ENCODE measurements around the gene MIOS. TPM values are rescaled to one million over a fixed set of nuclear protein-coding genes. Genes with fewer than 3 reads are reported as not detected.

Gene MIOS
- total RNA-seq, 1 experiment from 2014 or later: 25.8 TPM

GRCh38 chr7:7565746-7566650, 686 bp upstream of the MIOS start:
- H3K9ac ChIP-seq (ENCODE audit: low read length): peak overlapping the region; percentile 90
- CTCF ChIA-PET: no interaction called here
- no peaks in the 10 kb centered on the region for H4K20me1 ChIP-seq (ENCODE audit: insufficient read depth)
- TSS peak; percentile 60 for BruUV-seq (replicated peaks)
- RAD21 ChIA-PET (ENCODE audit: low non-redundant PET in 1 of 2, low total read pairs in 2 of 2, uncharacterized antibody in 2 of 2, unreplicated experiment in 2 of 2): no interaction called here
- no peaks in the 10 kb centered on the region for H3K9me3 ChIP-seq (ENCODE audit: control insufficient read depth in 1 of 2, insufficient read depth in 1 of 2, low read depth in 1 of 2, low read length in 2 of 2)
- DNase-seq (ENCODE audit: low read depth, low spot score): peak; percentile 33
- intact Hi-C loops (cut with micrococcal nuclease): no loop called here
- no peaks in the 10 kb centered on the region for H3K9me2 ChIP-seq (ENCODE audit: insufficient read depth)
- H3K4me3 ChIP-seq (replicated peaks in 1 of 2; ENCODE audit: low read depth in 1 of 2, low read length in 2 of 2): peak overlapping the region; percentile 77 to 92
- TF ChIP-seq RAD21 (IDR thresholded peaks at IDR 0.05; ENCODE audit: low read depth): no peak
- POLR2A ChIA-PET: no interaction called here
- H3K4me2 ChIP-seq (ENCODE audit: low read length): peak overlapping the region; percentile 94
- no peaks in the 10 kb centered on the region for H3K27me3 ChIP-seq (ENCODE audit: insufficient read depth, low read length)
- 0 out of 4 replicates have a peak, but pooled peaks cover 0 to 5% of the 10 kb centered on the region in 2 experiments for H3K36me3 ChIP-seq (ENCODE audit: control insufficient read depth in 1 of 2, insufficient read depth in 2 of 2, low read length in 2 of 2)
- peak; percentile 18 for ATAC-seq
- H3K79me2 ChIP-seq (ENCODE audit: insufficient read depth, low read length): peaks cover 39% of the 10 kb centered on the region
- H2AFZ ChIP-seq (ENCODE audit: low read depth, low read length, poor library complexity, severe bottlenecking): peak overlapping the region; percentile 95
- peak overlapping the region; percentile 81 for H3K27ac ChIP-seq (ENCODE audit: low read depth, low read length)
- H3K4me1 ChIP-seq (ENCODE audit: control insufficient read depth in 1 of 2, insufficient read depth in 2 of 2, low read length in 2 of 2): peaks cover 25 to 44% of the 10 kb centered on the region in 2 experiments

GRCh38 chr7:7567898-7568531, 1.3 kb downstream of the MIOS start:
- POLR2A ChIA-PET: interaction anchor here (1.4 kb wide), 1 partner anchor 11 kb away, joined by 3 read pairs; no protein-coding TSS in a partner anchor
- Histone ChIP-seq H3K4me1 (ENCODE audit: control insufficient read depth in 1 of 2, insufficient read depth in 2 of 2, low read length in 2 of 2) (peaks cover 25 to 44% of the 10 kb centered on the region in 2 experiments), H3K4me3 (replicated peaks in 1 of 2; ENCODE audit: low read depth in 1 of 2, low read length in 2 of 2) (peak overlapping the region; percentile 77 to 92), H3K9me2 (ENCODE audit: insufficient read depth) (no peaks in the 10 kb centered on the region), H3K79me2 (ENCODE audit: insufficient read depth, low read length) (peaks cover 59% of the 10 kb centered on the region), H4K20me1 (ENCODE audit: insufficient read depth) (no peaks in the 10 kb centered on the region), H2AFZ (ENCODE audit: low read depth, low read length, poor library complexity, severe bottlenecking) (no peak overlapping the region), H3K9ac (ENCODE audit: low read length) (peak overlapping the region; percentile 90), H3K27me3 (ENCODE audit: insufficient read depth, low read length) (no peaks in the 10 kb centered on the region), H3K9me3 (ENCODE audit: control insufficient read depth in 1 of 2, insufficient read depth in 1 of 2, low read depth in 1 of 2, low read length in 2 of 2) (no peaks in the 10 kb centered on the region), H3K27ac (ENCODE audit: low read depth, low read length) (peak overlapping the region; percentile 81; the same call in 1 of the 2 replicates), H3K4me2 (ENCODE audit: low read length) (peak overlapping the region; percentile 94), H3K36me3 (ENCODE audit: control insufficient read depth in 1 of 2, insufficient read depth in 2 of 2, low read length in 2 of 2) (0 out of 4 replicates have a peak, but pooled peaks cover 0 to 9% of the 10 kb centered on the region in 2 experiments)
- TSS peak; percentile 55 for BruUV-seq (replicated peaks)
- DNase-seq (ENCODE audit: low read depth, low spot score): no peak
- RAD21 ChIA-PET (ENCODE audit: low non-redundant PET in 1 of 2, low total read pairs in 2 of 2, uncharacterized antibody in 2 of 2, unreplicated experiment in 2 of 2): no interaction called here
- CTCF ChIA-PET: no interaction called here
- intact Hi-C loops (cut with micrococcal nuclease): no loop called here
- ATAC-seq: no peak
- no peak for TF ChIP-seq REST (IDR thresholded peaks at IDR 0.05; ENCODE audit: low read depth)
- TF ChIP-seq CBX3 (IDR thresholded peaks at IDR 0.05; ENCODE audit: low read depth): no peak
- TF ChIP-seq SRF (IDR thresholded peaks at IDR 0.05; ENCODE audit: low read depth): no peak
- TF ChIP-seq ZNF274 (IDR thresholded peaks at IDR 0.05; ENCODE audit: low read depth, low read length): no peak
- TF ChIP-seq ELF1 (IDR thresholded peaks at IDR 0.05; ENCODE audit: borderline replicate concordance, low read depth): no peak
- TF ChIP-seq JUND (IDR thresholded peaks at IDR 0.05): no peak
- no peak for TF ChIP-seq SP1 (IDR thresholded peaks at IDR 0.05; ENCODE audit: low read depth)
- TF ChIP-seq CTCF (IDR thresholded peaks at IDR 0.05 in 2 of 3, conservative IDR thresholded peaks at IDR 0.05 in 1 of 3; ENCODE audit: borderline replicate concordance in 1 of 3, insufficient read depth in 1 of 3, low read depth in 2 of 3, low read length in 2 of 3): no peak
- no peak for TF ChIP-seq EGR1 (IDR thresholded peaks at IDR 0.05; ENCODE audit: low read depth)
- TF ChIP-seq EZH2 (IDR thresholded peaks at IDR 0.05): no peak
- no peak for TF ChIP-seq RAD21 (IDR thresholded peaks at IDR 0.05; ENCODE audit: low read depth)
- no peak for TF ChIP-seq MAX (IDR thresholded peaks at IDR 0.05)
